Neural crest cell (in vitro differentiated cells): ENCODE data around the gene PRKCA. TPM values are rescaled to one million over a fixed set of nuclear protein-coding genes. Genes with fewer than 3 reads are reported as not detected.

ENCODE experiments used
- DNase-seq: peaks from one replicate; pipeline ENCODE4 v3.0.0; 2021; ENCODE audit warnings: low read depth, mixed read lengths, low spot score
- H3K27ac Mint-ChIP-seq: one replicate; pipeline ENCODE4 v1.8.0; 2021; ENCODE audit warnings: mild to moderate bottlenecking, mixed read lengths; ENCODE audit not compliant: unreplicated experiment
- H3K27me3 Mint-ChIP-seq: 2 replicates; pipeline ENCODE4 v1.8.0; 2021; ENCODE audit warnings: low read depth, mild to moderate bottlenecking, mixed read lengths
- H3K36me3 Mint-ChIP-seq: 2 replicates; pipeline ENCODE4 v1.8.0; 2021; ENCODE audit warnings: low read depth, mild to moderate bottlenecking, mixed read lengths
- H3K4me1 Mint-ChIP-seq: 2 replicates; pipeline ENCODE4 v1.8.0; 2021; ENCODE audit warnings: mixed read lengths
- H3K4me3 Mint-ChIP-seq: one replicate; pipeline ENCODE4 v1.8.0; 2021; ENCODE audit warnings: mild to moderate bottlenecking, mixed read lengths
- H3K9me3 Mint-ChIP-seq: 2 replicates; pipeline ENCODE4 v1.8.0; 2021; ENCODE audit warnings: mixed read lengths
- CTCF ChIP-seq: fragments of 200-600 bp; sonication (generic); conservative IDR thresholded peaks from 2 replicates; pipeline ENCODE4 v1.5.0; 2021; ENCODE audit warnings: antibody characterized with exemption, mild to moderate bottlenecking
- total RNA-seq: library from RNA; stranded (reverse); gene quantifications from 2 replicates; pipeline ENCODE4 v1.2.1, GENCODE V29; 2021

PRKCA gene
- total RNA-seq, 1 donor from 2014 or later, result 22.7 TPM

DNA sequence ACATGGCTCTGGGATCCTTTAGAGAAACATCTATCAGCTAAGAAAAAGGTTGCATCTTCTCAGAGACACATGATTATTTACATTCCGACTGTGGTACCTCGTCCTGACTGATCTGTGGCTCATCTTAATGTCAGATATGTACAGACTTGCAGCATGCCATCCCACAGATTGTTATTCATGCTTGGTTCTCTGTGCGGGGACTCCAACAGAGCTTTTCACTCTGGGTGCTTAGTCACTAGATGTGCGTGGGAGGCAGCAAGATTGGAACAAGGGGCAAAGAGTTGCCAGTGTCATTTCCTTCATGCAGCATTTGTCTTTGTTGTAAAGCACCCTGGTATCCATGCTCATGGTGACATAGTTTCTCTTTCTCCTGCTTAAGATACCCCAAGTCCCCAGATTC is 353.4 kb downstream of the PRKCA start:
- DNase-seq, result no peak
- no peak overlapping the region for H3K4me3 Mint-ChIP-seq
- no peaks in the 10 kb centered on the region for H3K27me3 Mint-ChIP-seq
- H3K36me3 Mint-ChIP-seq, result peaks cover 2% of the 10 kb centered on the region
- H3K27ac Mint-ChIP-seq, result no peak overlapping the region
- peaks cover 2% of the 10 kb centered on the region for H3K9me3 Mint-ChIP-seq
- no peak for TF ChIP-seq CTCF
- H3K4me1 Mint-ChIP-seq, result peaks cover 38% of the 10 kb centered on the region

- H3K36me3 Mint-ChIP-seq, result peaks cover 2% of the 10 kb centered on the region
- H3K4me3 Mint-ChIP-seq, result no peak overlapping the region
- no peak for TF ChIP-seq CTCF
- peaks cover 25% of the 10 kb centered on the region for H3K4me1 Mint-ChIP-seq
- DNase-seq, result no peak
- no peak overlapping the region for H3K27ac Mint-ChIP-seq
- no peaks in the 10 kb centered on the region for H3K27me3 Mint-ChIP-seq
- H3K9me3 Mint-ChIP-seq, result peaks cover 2% of the 10 kb centered on the region
Observed at GRCh38 chr17:66661411-66662256, 359.2 kb downstream of the PRKCA start.

DNA sequence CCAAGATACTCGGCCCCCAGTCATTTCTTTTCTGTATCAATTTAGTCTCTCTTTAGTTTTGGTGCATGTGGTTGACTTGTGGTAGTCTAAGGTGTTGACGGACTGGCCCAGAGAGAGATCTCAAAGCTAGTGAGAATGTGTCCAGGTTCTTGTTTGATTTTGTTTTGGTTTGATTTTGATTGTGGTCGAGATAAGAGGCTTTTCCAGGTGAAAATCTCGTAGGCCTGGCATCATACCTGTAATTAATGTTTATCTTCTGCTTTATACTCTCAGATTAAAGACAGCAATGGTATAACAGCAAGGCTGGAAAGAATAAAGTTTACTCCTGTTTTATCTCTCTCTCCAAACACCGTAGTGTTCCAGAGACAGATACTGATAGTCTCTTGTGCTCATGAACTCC is 360.1 kb downstream of the PRKCA start:
- no peak for TF ChIP-seq CTCF
- peaks cover 20% of the 10 kb centered on the region for H3K4me1 Mint-ChIP-seq
- DNase-seq, result no peak
- H3K4me3 Mint-ChIP-seq, result no peak overlapping the region
- peaks cover 6% of the 10 kb centered on the region for H3K36me3 Mint-ChIP-seq
- H3K27ac Mint-ChIP-seq, result no peak overlapping the region
- no peaks in the 10 kb centered on the region for H3K27me3 Mint-ChIP-seq
- H3K9me3 Mint-ChIP-seq, result peaks cover 2% of the 10 kb centered on the region

GRCh38 chr17:66663041-66663606 is 360.7 kb downstream of the PRKCA start:
- TF ChIP-seq CTCF, result no peak
- Mint-ChIP-seq H3K4me3 (no peak overlapping the region), H3K27ac (no peak overlapping the region), H3K9me3 (no peaks in the 10 kb centered on the region), H3K36me3 (peaks cover 4% of the 10 kb centered on the region), H3K4me1 (peaks cover 14% of the 10 kb centered on the region), H3K27me3 (no peaks in the 10 kb centered on the region)
- no peak for DNase-seq

- Mint-ChIP-seq H3K27ac (no peak overlapping the region), H3K27me3 (no peaks in the 10 kb centered on the region), H3K4me3 (no peak overlapping the region), H3K9me3 (no peaks in the 10 kb centered on the region), H3K4me1 (peaks cover 10% of the 10 kb centered on the region), H3K36me3 (peaks cover 10% of the 10 kb centered on the region)
- no peak for DNase-seq
- TF ChIP-seq CTCF, result no peak
Observed at GRCh38 chr17:66664336-66664735, 361.9 kb downstream of the PRKCA start.
